Thyroid gland (tissue), 4 donors: ENCODE data around the gene CD3D.

Source experiments
- POLR2A ChIP-seq, 2 donors: fragments of 450-650 bp; IDR thresholded peaks; one replicate each; pipeline ENCODE4 v1.6.1; 2017; ENCODE audit warnings: antibody characterized with exemption in 2 of 2, mild to moderate bottlenecking in 2 of 2, moderate library complexity in 1 of 2
- TF ChIP-seq, protein P1 (sequence below), 6 experiments: fragments of 200-600 bp in 3 of 6; fragments of 450-650 bp in 3 of 6; sonication (generic) in 3 of 6; IDR thresholded peaks; one replicate each; pipeline ENCODE4 v1.5.1; 2016 to 2019; ENCODE audit warnings: antibody characterized with exemption in 6 of 6, mild to moderate bottlenecking in 2 of 6, inconsistent platforms in 1 of 6, moderate library complexity in 1 of 6

DNA sequence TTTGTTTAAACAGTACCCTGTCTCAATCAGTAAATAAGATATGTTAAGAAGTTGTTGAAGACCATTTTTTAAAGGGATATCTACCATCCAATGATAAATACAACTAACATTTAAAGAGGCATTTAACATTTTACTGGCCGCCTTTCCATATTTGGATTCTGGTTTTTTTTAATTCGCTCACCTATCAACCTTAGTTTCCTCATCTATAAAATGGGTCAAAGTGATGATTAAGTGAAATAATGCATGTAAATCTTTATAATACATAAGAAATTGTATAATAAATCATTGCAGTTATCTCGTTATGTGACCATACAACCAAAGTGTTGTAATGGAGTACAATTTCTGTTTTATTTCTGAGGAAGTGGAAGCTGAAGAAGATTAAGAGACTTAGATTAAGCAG, 41.2 kb upstream of the CD3D start:
- TF ChIP-seq, protein P1, sequence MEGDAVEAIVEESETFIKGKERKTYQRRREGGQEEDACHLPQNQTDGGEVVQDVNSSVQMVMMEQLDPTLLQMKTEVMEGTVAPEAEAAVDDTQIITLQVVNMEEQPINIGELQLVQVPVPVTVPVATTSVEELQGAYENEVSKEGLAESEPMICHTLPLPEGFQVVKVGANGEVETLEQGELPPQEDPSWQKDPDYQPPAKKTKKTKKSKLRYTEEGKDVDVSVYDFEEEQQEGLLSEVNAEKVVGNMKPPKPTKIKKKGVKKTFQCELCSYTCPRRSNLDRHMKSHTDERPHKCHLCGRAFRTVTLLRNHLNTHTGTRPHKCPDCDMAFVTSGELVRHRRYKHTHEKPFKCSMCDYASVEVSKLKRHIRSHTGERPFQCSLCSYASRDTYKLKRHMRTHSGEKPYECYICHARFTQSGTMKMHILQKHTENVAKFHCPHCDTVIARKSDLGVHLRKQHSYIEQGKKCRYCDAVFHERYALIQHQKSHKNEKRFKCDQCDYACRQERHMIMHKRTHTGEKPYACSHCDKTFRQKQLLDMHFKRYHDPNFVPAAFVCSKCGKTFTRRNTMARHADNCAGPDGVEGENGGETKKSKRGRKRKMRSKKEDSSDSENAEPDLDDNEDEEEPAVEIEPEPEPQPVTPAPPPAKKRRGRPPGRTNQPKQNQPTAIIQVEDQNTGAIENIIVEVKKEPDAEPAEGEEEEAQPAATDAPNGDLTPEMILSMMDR (IDR thresholded peaks at IDR 0.05) = no peak
- TF ChIP-seq POLR2A (IDR thresholded peaks at IDR 0.05) = no peak
